HUES6 (cell line): ENCODE measurements around the gene MCM3.

Source experiments
- H3K27ac ChIP-seq: 2 replicates; pipeline ENCODE4 v1.7.0; 2013; ENCODE audit warnings: low read depth, mild to moderate bottlenecking, low read length, inconsistent platforms
- H3K27me3 ChIP-seq: 2 replicates; pipeline ENCODE4 v1.6.1; 2013; ENCODE audit warnings: low read length; ENCODE audit not compliant: control insufficient read depth, insufficient read depth
- H3K36me3 ChIP-seq: 2 replicates; pipeline ENCODE4 v1.6.1; 2013; ENCODE audit warnings: low read length; ENCODE audit not compliant: control insufficient read depth, insufficient read depth
- H3K4me1 ChIP-seq: 2 replicates; pipeline ENCODE4 v1.6.1; 2013; ENCODE audit warnings: low read length; ENCODE audit not compliant: control insufficient read depth, insufficient read depth
- H3K4me3 ChIP-seq: 2 replicates; pipeline ENCODE4 v1.5.1; 2013; ENCODE audit warnings: low read depth, low read length
- H3K9ac ChIP-seq: one replicate; pipeline ENCODE4 v1.6.1; 2013; ENCODE audit warnings: mild to moderate bottlenecking, low read length
- H3K9me3 ChIP-seq: 2 replicates; pipeline ENCODE4 v1.6.1; 2013; ENCODE audit warnings: low read depth, low read length; ENCODE audit not compliant: control insufficient read depth, insufficient read depth

The MCM3 gene

DNA sequence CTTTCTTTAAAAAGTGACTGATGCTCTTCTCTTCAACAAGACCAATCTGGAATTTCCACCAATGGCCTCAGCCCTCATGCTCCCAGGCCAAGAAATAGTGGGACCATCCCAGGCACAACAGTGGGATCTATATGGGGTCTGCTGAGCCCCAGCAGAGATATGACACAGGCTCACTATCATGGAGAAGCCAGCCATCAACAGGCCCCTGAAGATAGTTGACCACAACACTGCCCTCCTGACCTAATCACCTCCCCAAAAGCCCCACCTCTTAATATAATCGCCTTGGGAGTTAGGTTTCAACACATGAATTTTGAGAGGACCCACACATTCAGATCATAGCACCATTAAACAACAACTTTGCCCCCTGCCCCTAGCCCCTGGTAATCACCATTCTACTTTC, 16.8 kb upstream of the MCM3 start:
- Histone ChIP-seq H3K4me1 (peaks cover 6% of the 10 kb centered on the region; the same call in 1 of the 2 replicates), H3K9ac (no peak overlapping the region), H3K36me3 (no peaks in the 10 kb centered on the region), H3K27me3 (no peaks in the 10 kb centered on the region), H3K4me3 (no peak overlapping the region), H3K9me3 (peaks cover 15% of the 10 kb centered on the region), H3K27ac (no peak overlapping the region)

DNA sequence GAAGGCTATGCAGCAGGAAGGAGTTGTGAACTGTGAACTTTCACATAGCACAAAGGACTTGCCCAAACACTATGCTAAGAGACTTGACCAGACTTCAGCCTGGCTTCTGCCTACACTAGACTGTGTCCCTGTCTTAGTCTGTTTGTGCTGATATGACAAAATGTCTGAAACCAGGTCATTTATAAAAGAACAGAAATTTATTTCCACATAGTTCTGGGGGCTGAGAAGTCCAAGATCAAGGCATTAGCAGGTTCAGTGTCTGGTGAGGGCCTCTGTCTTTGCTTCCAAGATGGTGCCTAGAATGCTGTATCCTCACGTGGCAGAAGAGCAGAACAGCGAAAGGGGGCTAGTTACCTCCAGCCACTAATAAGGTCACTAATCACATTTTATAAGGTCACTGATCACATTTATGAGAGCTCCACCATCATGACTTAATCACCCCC, 16.0 kb upstream of the MCM3 start:
- Histone ChIP-seq H3K4me1 (peaks cover 6% of the 10 kb centered on the region; the same call in 1 of the 2 replicates), H3K36me3 (no peaks in the 10 kb centered on the region), H3K27ac (no peak overlapping the region), H3K9me3 (peaks cover 19% of the 10 kb centered on the region), H3K27me3 (no peaks in the 10 kb centered on the region), H3K9ac (no peak overlapping the region), H3K4me3 (no peak overlapping the region)

DNA sequence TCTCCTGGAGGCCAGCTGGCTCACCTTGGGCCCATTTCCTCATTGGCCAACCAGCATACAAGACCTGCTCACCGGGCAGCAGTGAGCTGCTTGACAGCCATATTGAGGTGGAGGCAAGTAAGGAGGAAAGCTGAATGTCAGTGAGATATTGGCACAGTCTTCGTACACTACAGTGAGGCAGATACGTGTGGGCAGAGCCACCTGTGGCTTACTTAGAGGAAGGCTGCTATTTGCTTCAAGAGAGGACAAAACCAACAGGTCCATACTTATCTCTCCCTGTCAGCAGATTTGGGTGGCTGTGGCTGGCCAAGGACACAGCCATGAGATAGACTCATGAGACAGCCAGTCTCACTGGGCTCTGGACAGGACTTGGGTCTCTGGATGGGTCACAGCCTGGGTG, 15.1 kb upstream of the MCM3 start:
- H3K9ac ChIP-seq = no peak overlapping the region
- no peaks in the 10 kb centered on the region for H3K36me3 ChIP-seq
- no peak overlapping the region for H3K4me3 ChIP-seq
- no peaks in the 10 kb centered on the region for H3K27me3 ChIP-seq
- H3K4me1 ChIP-seq = 0 out of 2 replicates have a peak, but pooled peaks cover under 1% of the 10 kb centered on the region
- peaks cover 19% of the 10 kb centered on the region for H3K9me3 ChIP-seq
- H3K27ac ChIP-seq = no peak overlapping the region

DNA sequence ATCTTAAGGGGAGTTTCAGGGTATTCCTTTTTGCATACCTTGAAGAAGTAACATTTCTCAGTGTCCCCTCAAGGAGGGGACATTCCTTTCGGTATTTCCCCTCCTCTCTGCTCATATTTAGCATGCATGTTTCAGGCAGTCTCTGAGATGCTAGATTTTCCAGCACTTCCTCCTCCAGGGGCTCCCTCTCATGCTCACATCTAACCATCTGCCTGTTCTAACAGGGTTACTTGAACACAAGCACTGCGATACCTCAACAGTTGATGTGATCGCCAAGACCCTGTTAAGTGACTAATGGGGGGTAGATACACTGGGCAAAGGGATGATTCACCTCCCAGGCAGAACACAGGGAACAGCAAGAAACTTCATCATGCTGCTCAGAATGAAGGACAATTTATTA, 12.9 kb upstream of the MCM3 start:
- H3K9ac ChIP-seq = no peak overlapping the region
- H3K27me3 ChIP-seq = no peaks in the 10 kb centered on the region
- H3K4me3 ChIP-seq = no peak overlapping the region
- no peaks in the 10 kb centered on the region for H3K4me1 ChIP-seq
- H3K36me3 ChIP-seq = no peaks in the 10 kb centered on the region
- peaks cover 19% of the 10 kb centered on the region for H3K9me3 ChIP-seq
- H3K27ac ChIP-seq = no peak overlapping the region

DNA sequence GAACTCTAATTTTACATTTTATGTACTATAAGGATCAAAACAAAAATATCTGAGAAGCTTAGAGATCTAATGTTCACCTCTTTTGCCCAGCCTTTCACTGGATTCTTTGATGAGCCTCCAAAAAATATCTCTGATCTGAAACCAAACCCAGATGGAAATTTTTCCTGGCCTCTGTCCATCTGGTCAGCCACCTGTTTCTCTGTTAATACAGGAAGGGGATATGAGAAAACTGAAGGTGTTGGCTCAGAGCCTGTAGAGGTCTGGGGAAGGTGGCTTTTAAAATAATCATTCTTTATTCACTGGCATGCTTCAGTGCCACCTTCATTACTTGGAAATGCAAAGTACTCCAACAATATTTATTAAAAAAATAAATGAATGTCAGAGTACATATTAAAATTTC, 8.5 kb upstream of the MCM3 start:
- Histone ChIP-seq H3K4me1 (no peaks in the 10 kb centered on the region), H3K9me3 (peaks cover 9% of the 10 kb centered on the region), H3K27ac (no peak overlapping the region), H3K4me3 (no peak overlapping the region), H3K27me3 (no peaks in the 10 kb centered on the region), H3K36me3 (no peaks in the 10 kb centered on the region), H3K9ac (no peak overlapping the region)

DNA sequence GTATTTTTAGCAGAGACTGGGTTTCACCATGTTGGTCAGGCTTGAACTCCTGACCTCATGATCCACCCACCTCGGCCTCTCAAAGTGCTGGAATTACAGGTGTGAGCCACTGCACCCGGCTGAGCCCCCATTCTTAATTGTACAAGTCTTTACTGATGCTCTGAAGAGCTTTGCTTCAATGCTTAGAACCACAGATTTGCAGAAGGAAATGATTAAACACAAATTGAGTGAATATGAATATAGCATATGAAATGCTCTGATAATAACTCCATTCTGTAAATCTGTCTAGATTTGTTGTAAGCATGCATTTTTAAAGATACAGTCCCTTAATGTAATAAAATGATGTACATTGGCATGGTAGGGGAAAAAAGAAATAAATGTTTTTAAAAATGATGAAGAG, 4.3 kb upstream of the MCM3 start:
- Histone ChIP-seq H3K36me3 (no peaks in the 10 kb centered on the region), H3K9me3 (no peaks in the 10 kb centered on the region), H3K9ac (no peak overlapping the region), H3K27ac (no peak overlapping the region), H3K4me3 (no peak overlapping the region), H3K27me3 (no peaks in the 10 kb centered on the region), H3K4me1 (0 out of 2 replicates have a peak, but pooled peaks cover 7% of the 10 kb centered on the region)

DNA sequence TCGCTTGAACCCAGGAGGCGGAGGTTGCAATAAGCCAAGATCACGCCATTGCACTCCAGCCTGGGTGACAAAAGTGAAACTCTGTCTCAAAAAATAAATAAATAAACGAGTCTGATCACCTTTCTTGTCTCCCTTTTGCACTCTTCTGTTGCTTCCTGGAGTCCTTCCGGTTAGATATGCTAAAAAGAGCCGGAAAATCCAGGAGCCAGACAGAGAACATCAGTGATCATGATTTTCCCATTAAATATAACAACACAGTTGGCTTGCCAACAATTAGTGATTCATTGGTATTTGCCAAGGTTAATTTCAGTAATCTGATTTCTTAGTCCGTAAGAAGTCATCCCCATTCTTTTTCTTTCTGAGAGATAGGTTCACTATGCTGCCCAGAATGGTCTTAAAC, 3.7 kb upstream of the MCM3 start:
- Histone ChIP-seq H3K36me3 (peaks cover 4% of the 10 kb centered on the region), H3K27me3 (no peaks in the 10 kb centered on the region), H3K9ac (no peak overlapping the region), H3K9me3 (no peaks in the 10 kb centered on the region), H3K4me1 (peaks cover 11% of the 10 kb centered on the region; the same call in 1 of the 2 replicates), H3K27ac (no peak overlapping the region), H3K4me3 (no peak overlapping the region)

DNA sequence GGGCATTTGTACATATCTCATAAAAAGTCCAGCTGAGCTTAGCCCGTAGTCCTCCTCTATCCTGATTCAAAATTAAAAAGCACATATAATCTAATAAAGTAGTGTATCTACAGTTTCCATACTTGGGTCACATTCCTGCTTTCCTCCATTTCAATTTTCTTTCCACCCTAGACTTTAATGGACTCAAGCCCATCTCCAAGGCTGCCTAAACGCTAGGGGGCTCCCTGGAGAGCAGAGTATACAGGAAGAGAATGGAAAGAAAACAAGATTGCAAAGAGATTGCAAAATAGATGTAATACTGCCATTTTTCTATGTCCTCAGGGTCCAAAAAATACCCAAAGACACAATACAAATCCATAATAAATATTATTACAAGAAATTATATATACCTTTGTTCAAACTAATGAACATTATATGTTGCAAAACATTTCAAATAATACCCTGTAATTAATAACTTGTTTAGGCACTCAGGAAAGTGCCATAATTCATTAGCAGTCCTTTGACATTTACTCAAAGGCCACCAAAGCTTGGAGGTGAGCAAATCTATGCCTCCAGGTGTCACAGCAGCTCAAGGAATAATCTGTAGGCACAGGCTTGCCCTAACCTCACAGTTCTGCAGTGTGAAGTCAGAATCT, 2.4 kb upstream of the MCM3 start:
- H3K4me3 ChIP-seq = no peak overlapping the region
- no peak overlapping the region for H3K27ac ChIP-seq
- no peak overlapping the region for H3K9ac ChIP-seq
- H3K9me3 ChIP-seq = no peaks in the 10 kb centered on the region
- peaks cover 13% of the 10 kb centered on the region; the same call in 1 of the 2 replicates for H3K4me1 ChIP-seq
- H3K36me3 ChIP-seq = peaks cover 17% of the 10 kb centered on the region
- H3K27me3 ChIP-seq = no peaks in the 10 kb centered on the region

DNA sequence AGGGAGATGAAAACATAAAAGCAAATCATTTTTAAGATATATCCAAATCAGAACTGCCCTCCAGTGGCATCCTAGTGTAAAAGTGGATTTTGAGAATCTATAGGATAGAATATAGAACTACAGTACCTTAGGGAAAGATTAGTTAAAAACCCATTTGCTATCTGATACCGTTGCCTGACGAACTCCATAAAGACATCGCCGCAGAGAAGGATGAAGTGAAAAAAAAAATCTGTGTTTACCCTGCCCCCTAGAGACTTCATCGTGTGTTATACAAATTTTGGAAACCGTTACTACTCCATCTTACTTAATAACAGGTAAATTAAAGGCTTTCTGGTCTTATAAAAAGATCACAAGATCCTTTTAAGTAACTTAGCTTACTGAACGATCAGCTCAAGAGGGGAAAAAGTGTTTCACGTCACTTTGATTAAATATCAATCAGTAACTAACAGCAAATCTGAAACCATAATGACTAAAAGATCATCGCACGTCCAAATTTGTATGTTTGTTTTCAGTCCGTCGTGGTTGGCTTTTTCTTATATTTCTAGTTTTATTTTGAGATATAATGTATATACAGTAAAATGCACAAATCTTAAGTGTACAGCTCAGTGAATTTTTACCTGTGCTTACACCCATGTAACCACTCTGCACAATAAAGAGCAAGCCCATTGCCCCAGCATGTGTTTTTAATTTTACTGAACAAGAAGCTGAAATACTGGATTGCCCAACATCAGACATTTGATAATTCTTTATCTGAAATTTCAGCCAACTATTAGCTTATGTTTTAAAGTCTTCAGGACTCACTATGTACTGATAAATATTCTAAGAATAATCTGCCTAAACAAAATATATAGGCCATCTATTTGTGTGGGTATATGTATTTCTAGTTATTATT, 881 bp upstream of the MCM3 start:
- peak overlapping the region; percentile 62 for H3K9ac ChIP-seq
- H3K27ac ChIP-seq = no peak overlapping the region
- H3K4me1 ChIP-seq = peaks cover 13% of the 10 kb centered on the region; the same call in 1 of the 2 replicates
- H3K9me3 ChIP-seq = no peaks in the 10 kb centered on the region
- peaks cover 32% of the 10 kb centered on the region for H3K36me3 ChIP-seq
- no peaks in the 10 kb centered on the region for H3K27me3 ChIP-seq
- H3K4me3 ChIP-seq = peak overlapping the region; percentile 91

DNA sequence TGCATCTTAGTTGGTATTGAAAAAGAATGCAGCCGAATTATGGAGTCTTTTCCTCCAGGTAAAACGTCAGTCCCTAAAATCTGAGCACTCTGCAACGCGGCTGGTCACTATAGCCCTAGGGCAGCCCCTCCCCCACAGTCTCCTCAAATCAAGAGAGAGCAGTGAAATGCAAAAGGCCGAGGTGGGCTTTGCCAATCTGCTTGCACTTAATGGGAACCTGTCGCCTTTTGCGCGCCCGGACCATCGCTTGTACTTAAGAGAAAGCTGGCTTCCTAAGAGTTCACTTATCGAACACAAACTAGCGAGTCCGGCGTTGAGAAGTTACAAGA, 447 bp downstream of the MCM3 start:
- Histone ChIP-seq H3K27me3 (no peaks in the 10 kb centered on the region), H3K36me3 (peaks cover 46% of the 10 kb centered on the region), H3K9me3 (no peaks in the 10 kb centered on the region), H3K4me1 (peaks cover 13% of the 10 kb centered on the region; the same call in 1 of the 2 replicates), H3K9ac (peak overlapping the region; percentile 99), H3K27ac (peak overlapping the region; percentile 95), H3K4me3 (peak overlapping the region; percentile 91)

DNA sequence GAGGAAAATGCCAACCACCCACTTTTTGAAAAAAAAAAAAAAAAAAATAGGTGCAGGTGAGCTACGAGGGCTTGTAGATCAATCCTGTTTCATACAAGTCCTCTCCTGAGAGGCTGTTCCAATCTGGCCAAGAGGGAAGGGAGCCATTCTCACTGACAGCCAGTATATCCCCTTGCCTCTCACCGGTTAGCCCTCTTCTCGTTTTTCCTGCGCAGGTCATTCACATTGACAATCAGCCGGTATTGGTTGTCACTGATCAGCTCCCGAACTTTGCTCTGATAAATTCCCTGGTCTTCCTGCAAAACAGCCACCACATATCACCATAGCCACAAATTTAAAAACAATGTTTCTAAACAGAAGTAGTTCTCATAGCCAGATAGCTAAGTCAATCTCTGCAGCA, 1.4 kb downstream of the MCM3 start:
- Histone ChIP-seq H3K4me3 (peak overlapping the region; percentile 91), H3K36me3 (peaks cover 55% of the 10 kb centered on the region), H3K9ac (peak overlapping the region; percentile 99), H3K9me3 (no peaks in the 10 kb centered on the region), H3K27ac (no peak overlapping the region), H3K4me1 (peaks cover 13% of the 10 kb centered on the region; the same call in 1 of the 2 replicates), H3K27me3 (no peaks in the 10 kb centered on the region)
